HG02884 (cell line): Measurements from ENCODE around the gene JAZF1.
"Not testable (repeated sequence)": the region's sequence is repeated elsewhere in the genome, so short reads cannot be mapped to it uniquely, and the experiment has no call there.

ENCODE experiments used
- ATAC-seq: cut with Tn5 transposase; IDR thresholded peaks from one replicate; pipeline ENCODE4 v1.9.1; 2021; ENCODE audit warnings: mild to moderate bottlenecking, moderate library complexity; ENCODE audit not compliant: unreplicated experiment

JAZF1 gene

DNA sequence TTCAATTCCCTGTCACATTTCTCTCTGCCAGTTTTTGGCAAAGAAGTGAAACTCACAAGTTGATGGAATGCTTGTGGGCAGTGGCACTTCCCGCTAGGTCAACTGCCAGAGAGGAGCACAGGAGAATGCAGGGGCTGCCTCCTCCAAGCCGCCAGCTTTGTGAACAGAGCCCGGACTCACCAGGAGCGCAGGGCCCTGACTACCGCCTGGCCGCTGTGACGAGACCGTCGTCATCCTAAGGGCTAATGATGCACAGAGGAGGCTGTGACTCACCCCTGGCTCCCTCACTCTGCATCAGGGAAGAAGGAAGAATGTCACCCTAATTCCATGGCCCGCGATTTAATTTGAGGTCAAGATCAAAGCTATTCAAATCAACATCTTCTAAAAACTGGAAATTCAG is 316.7 kb downstream of the JAZF1 start:
- ATAC-seq = no peak

- ATAC-seq = no peak
Measured at GRCh38 chr7:27861747-27862146, 318.8 kb downstream of the JAZF1 start.

GRCh38 chr7:27860800-27861199 is 319.8 kb downstream of the JAZF1 start:
- no peak for ATAC-seq

GRCh38 chr7:27856703-27857485 is 323.7 kb downstream of the JAZF1 start:
- not testable (repeated sequence) for ATAC-seq

- no peak for ATAC-seq
Measured at GRCh38 chr7:27850531-27850930, 330.1 kb downstream of the JAZF1 start.

DNA sequence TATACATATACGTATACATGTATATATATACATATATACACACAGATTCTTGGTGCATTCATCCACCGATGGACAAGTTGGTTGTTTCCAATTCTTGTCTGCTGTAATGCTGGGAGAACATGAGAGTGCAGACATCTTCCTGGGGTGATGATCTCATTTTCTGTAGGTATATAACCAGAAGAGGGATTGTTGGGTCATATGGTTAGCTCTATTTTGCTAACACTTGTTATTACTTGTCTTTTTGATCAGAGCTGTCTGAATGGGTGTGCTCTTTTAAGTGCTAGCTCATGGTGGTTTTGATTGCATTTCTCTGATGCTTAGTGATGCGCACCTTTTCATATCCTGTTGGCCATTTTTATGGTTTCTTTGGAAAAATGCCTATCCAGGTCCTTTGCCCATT is 334.2 kb downstream of the JAZF1 start:
- ATAC-seq = no peak

DNA sequence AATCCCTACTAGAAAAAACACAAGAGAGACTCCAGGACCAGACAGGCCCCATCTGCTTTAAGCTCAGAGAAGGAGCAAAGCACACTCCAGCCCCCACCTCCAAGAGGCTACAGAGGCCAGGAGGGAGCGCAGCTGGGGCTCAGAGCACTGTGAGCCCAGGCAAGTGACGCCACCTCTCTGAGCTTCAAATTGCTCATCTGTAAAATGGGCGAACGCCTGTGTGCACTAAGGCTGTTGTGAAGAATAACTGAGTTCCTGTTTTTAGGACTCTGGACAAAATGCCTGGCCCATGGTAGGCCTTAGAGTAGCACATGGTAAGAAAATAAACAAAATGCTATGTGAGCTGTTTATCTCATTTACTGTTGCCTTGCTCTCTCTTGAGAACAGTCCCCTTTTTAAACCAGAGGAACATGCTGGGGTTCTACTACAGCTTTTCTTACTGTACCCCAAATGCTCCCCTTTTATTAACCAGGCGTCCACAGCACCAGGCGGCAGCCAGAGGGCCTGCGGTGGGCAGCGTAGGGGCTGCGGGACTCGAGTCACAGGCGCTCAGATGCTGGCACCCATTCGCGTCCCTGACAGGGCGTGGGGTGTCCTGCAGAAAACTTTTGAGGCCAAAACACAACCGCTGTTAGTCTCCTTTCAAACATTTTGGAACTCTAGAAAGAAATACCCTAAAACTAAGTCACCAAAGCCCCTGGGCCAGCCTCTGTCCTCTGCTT is 336.9 kb downstream of the JAZF1 start:
- ATAC-seq = no peak

DNA sequence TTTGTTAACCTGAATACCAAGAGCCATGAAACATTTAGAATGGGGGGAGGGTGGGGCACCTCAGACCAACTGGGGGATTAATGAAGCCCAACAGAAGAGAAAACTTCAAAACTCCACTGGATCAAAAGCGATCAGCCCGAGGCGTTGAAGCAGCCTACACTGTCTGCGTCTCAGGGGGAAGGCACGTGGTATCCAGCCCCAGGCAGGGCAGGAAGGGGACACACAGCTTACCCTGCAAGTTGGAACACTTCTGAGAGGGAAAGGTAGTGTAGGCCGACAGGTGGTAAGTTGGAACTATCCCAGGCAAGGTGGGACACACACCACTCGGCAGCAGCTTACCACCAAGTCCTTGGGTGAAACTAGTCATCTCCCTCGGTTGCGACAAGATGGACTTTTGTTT is 337.7 kb downstream of the JAZF1 start:
- ATAC-seq = no peak

DNA sequence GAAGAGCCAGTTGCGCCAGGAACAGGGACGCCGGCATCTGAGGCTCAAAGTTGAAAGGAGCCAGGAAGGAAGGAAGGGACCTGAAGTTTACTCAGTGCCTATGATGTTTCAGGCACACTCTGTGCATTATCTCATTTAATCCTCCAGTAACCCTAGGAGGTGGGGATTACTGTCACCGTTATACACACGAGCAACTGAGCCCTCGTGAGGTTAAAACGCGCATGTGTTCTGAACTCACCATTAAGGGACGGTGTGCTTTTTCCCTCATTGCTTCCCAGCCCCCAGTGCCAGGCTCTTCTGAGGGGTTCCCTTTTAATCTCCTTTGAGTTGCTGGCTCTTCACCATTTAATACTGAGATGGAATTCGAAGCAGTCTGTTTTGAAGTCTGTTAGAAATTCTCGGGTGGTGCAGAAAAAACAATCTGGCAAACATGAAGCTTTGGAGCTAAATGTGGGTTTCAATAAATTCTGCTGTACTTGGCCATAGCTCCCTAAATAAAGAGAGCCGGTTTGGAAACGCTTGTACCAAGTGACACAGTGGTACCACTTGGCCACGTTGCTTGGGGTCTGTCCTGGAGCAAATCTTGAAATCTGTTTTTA is 338.4 kb downstream of the JAZF1 start:
- no peak for ATAC-seq

DNA sequence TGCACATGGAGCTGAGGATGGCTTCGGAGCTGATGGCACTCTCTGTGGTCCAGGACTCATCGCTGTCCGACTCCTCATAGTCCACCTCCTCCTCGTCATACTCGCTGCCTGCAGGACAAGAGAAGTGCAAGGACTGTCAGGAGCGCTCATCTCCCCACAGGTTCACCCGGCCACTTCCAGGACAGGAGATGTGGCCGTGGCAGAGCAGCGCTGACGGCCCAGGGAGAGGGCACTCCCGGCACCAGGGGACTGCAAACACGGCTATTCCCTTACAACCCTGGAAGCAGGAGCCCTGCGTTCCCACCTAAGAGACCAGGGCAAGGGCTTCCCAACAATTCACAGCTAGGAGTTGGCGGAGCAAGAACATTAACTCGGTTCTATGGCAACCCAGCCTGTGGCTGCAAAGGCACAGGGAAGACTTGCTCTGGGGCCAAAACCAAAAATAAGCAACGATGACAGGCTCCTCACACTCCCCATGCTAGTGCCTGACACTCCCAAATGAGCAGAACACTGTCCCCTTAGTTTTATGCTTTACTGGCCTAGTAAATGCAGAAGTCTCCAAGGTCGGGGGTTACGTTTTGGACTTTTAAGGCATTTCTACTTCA is 339.7 kb downstream of the JAZF1 start:
- no peak for ATAC-seq

- ATAC-seq = no peak
Measured at GRCh38 chr7:27840313-27840712, 340.3 kb downstream of the JAZF1 start.

GRCh38 chr7:27839099-27839498 is 341.5 kb downstream of the JAZF1 start:
- no peak for ATAC-seq

GRCh38 chr7:27836536-27836935 is 344.1 kb downstream of the JAZF1 start:
- ATAC-seq = no peak

DNA sequence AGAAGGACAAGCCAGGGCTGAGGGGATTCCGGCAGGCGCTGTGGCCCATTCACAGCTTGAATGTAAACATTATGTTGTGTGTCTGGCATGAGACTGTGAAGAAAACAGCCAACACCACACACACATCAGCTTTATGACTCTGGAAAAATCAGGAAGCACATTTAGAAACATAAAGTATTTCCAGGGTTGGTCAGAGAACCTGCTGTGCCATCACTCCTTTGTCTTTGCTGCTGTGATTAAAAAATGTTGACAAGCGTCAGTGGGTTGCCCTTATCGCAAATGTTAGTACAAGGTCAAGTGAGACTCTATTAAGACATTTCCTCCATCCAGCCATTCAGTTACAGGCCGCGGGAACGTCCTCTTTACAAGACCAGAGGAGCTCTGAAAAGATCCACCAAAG is 345.2 kb downstream of the JAZF1 start:
- ATAC-seq = no peak

DNA sequence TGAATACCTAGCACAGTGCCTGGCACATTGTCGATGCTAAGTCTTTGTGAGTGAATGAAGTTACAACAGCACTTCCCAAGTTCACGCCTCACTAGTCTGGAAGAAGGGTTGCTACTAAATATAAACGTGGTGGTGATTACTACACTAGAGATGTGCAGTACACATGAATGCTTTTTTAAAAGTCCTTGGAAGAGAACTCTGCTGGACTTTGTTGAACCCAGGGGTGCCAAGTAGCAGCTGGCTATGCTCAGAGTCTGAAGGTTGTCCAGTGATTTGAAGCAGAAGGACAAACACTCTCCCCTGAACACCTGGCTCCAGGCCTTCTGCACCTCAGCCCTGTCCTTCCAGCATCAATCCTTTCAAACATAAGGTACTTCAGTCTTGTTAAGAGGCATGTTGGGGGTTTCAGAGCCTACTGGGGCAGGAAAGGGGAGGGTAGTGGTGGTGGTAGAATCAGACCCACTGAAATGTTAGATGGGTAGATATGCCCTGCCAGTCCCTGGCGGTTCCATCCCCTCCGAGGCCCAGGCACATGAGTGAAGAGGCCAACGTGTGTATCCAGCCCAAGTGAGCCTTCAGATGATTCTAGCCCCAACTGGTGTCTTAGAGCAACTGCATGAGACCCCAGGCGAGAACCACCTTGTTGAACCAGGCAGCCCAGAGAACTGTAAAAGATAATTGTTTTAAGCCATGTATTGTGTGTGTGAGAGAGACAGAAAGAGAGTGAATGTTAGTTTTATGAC is 346.2 kb downstream of the JAZF1 start:
- no peak for ATAC-seq

GRCh38 chr7:27826357-27826756 is 354.2 kb downstream of the JAZF1 start:
- ATAC-seq = no peak

DNA sequence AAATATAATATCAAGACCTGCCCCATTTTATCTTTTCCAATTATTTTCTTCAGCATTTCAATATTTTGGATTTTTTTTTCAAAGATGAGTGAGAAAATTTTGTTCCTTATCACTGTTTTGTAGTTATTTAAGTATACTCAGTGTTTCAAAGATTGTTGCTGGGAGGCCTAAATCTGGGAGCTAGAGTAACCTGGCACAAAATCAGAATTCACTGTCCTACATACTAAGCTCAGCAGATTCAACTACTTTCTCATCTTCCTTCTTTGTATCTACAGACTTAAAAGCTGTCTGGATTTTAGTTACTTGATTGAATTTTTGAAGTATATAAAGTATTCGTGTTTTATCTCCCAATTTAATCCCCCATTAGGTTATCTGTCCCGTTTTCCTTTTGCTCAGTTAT is 354.7 kb downstream of the JAZF1 start:
- ATAC-seq = no peak

DNA sequence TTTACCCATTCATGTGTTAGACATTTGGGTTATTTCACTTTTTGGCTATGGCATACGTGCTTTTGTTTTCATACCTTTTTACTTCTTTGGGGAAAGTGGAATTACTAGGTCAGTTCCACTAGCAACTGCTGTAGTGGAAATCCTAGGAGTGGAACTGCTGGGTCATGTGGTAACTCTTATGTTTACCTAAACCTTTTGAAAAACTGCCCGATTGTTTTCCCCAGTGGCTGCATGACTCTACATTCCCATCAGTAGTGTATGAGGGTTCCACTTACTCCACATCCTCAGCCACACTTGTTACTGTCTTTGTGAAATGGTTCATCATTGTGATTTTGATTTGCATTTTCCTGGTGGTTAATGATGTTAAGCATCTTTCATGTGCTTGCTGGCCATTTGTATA is 358.4 kb downstream of the JAZF1 start:
- no peak for ATAC-seq

GRCh38 chr7:27812706-27813105 is 367.9 kb downstream of the JAZF1 start:
- no peak for ATAC-seq

DNA sequence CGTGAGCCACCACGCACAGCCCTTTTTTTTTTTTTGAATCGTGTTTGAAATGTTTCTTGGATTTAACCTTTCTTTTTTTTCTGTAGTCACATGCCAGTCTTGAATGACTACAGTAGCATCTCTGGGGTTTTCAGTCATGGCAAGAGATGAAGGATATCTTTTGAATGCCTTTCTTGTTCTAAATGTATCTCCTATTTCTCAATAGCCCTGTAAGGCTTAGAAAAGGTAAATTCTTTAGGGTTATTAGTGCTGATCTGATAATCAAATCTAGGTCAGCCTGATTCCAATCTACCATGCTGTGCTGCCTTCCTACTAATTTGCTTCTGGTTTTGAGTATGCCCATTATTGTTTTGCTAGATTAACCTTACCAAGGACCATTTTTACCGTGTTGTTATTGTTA is 370.4 kb downstream of the JAZF1 start:
- no peak for ATAC-seq

DNA sequence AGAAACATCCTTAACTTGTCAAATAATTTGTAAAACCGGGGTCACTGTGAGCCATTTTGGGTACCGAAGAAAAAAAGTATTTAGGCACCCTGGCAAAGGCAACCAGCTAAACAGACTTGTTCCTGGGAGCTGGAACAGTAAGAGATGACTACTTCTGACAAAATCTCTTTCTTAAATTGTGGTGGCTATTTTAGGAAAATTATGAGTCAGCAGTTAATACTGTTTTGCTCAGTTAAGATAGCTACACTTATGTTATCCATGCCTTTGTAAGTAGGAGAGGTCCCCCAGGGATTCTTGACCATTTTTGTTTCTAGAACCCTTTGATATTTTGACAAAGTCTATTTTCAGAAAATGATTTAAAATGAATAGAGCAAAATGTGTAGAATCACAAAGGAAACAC is 372.0 kb downstream of the JAZF1 start:
- no peak for ATAC-seq
